Type B pancreatic cell (in vitro differentiated cells): ENCODE results near the gene SIGLEC15. TPM values are rescaled to one million over a fixed set of nuclear protein-coding genes. Genes with fewer than 3 reads are reported as not detected.

Experiments
- DNase-seq: peaks from one replicate; pipeline ENCODE4 v3.0.0; 2021; ENCODE audit warnings: mixed read lengths; ENCODE audit not compliant: unreplicated experiment; ENCODE audit errors: extremely low spot score
- H3K27ac Mint-ChIP-seq: 2 replicates; pipeline ENCODE4 v1.8.0; 2021; ENCODE audit warnings: mild to moderate bottlenecking, mixed read lengths
- H3K27me3 Mint-ChIP-seq: 2 replicates; pipeline ENCODE4 v1.8.0; 2021; ENCODE audit warnings: mixed read lengths
- H3K36me3 Mint-ChIP-seq: 2 replicates; pipeline ENCODE4 v1.8.0; 2021; ENCODE audit warnings: mixed read lengths
- H3K4me1 Mint-ChIP-seq: one replicate; pipeline ENCODE4 v1.8.0; 2021; ENCODE audit warnings: mixed read lengths; ENCODE audit not compliant: unreplicated experiment
- H3K4me3 Mint-ChIP-seq: 2 replicates; pipeline ENCODE4 v1.8.0; 2021; ENCODE audit warnings: mild to moderate bottlenecking, mixed read lengths
- H3K9me3 Mint-ChIP-seq: 2 replicates; pipeline ENCODE4 v1.8.0; 2021; ENCODE audit warnings: mixed read lengths
- CTCF ChIP-seq: fragments of 200-600 bp; sonication (generic); conservative IDR thresholded peaks from 2 replicates; pipeline ENCODE4 v1.5.0; 2021; ENCODE audit warnings: antibody characterized with exemption, mild to moderate bottlenecking
- total RNA-seq: library from RNA; stranded (reverse); gene quantifications from 2 replicates; pipeline ENCODE4 v1.2.1, GENCODE V29; 2021; ENCODE audit warnings: low replicate concordance

SIGLEC15 gene
- total RNA-seq, 1 donor from 2014 or later: 0.41 TPM

- no peaks in the 10 kb centered on the region for H3K9me3 Mint-ChIP-seq
- no peak overlapping the region for H3K4me3 Mint-ChIP-seq
- H3K27ac Mint-ChIP-seq: no peak overlapping the region
- no peak for DNase-seq
- H3K27me3 Mint-ChIP-seq: no peaks in the 10 kb centered on the region
- TF ChIP-seq CTCF: no peak
- H3K4me1 Mint-ChIP-seq: no peaks in the 10 kb centered on the region
- peaks cover 17% of the 10 kb centered on the region for H3K36me3 Mint-ChIP-seq
Observed at GRCh38 chr18:45891806-45892205, 66.3 kb downstream of the SIGLEC15 start.

Other genes starting within 250 kb of the SIGLEC15 start
- 1.5 and 5.7 TPM in 2 replicates for gene SLC14A2, start 210.2 kb upstream of the SIGLEC15 start, total RNA-seq
- gene SLC14A1, start 101.5 kb upstream of the SIGLEC15 start, total RNA-seq: 0.76 and 2.4 TPM in 2 replicates
- 20.1 and 27.9 TPM in 2 replicates for gene EPG5, start 141.7 kb downstream of the SIGLEC15 start, total RNA-seq
- 9.6 and 10.5 TPM in 2 replicates for gene PSTPIP2, start 246.6 kb downstream of the SIGLEC15 start, total RNA-seq